HCT116 (cell line): ENCODE measurements around the gene AQP9. TPM values are rescaled to one million over a fixed set of nuclear protein-coding genes. Genes with fewer than 3 reads are reported as not detected.

Experiments
- ATAC-seq: fragments of 200-7000 bp; cut with Tn5 transposase; 2 replicates; pipeline ENCODE4 v1.9.1; 2020; ENCODE audit warnings: mild to moderate bottlenecking, moderate library complexity
- BruUV-seq: library from RNA; stranded (reverse); fragments of 400-500 nt; replicated peaks from 2 replicates; lab custom pipeline; 2021; lab: Mats Ljungman, UMichigan
- CTCF ChIA-PET: fragments of 300-600 bp; sonication (Branson Sonifier 250); formaldehyde crosslinking; loops from one replicate; lab custom pipeline; 2021; ENCODE audit warnings: antibody characterized with exemption; lab: Charles Lee
- POLR2A ChIA-PET: fragments of 300-600, 350-600 bp; sonication (Branson Sonifier 250); formaldehyde crosslinking; loops from one replicate; lab custom pipeline; 2021; ENCODE audit warnings: antibody characterized with exemption; lab: Charles Lee
- RAD21 ChIA-PET, 2 experiments: fragments of 300-600 bp; sonication (Branson Sonifier 250); formaldehyde crosslinking; loops; one replicate each; lab custom pipeline; 2023; ENCODE audit warnings: low total read pairs in 2 of 2; ENCODE audit not compliant: uncharacterized antibody in 2 of 2, unreplicated experiment in 2 of 2, low non-redundant PET in 1 of 2; lab: Charles Lee
- DNase-seq: peaks from one replicate; pipeline ENCODE4 v3.0.0-alpha.2; 2010; ENCODE audit warnings: low read depth, low spot score
- H2AFZ ChIP-seq: fragments of 200-600 bp; shearing (Covaris generic), sonication (generic); 2 replicates; pipeline ENCODE4 v1.6.1; 2017; ENCODE audit warnings: low read depth, mixed run types, mixed read lengths, antibody characterized with exemption, low read length; ENCODE audit not compliant: poor library complexity, severe bottlenecking
- H3K27ac ChIP-seq: 2 replicates; pipeline ENCODE4 v1.5.1; 2012; ENCODE audit warnings: low read depth, low read length
- H3K27me3 ChIP-seq: fragments of 200-600 bp; sonication (generic); 2 replicates; pipeline ENCODE4 v1.6.1; 2016; ENCODE audit warnings: mixed run types, low read length, mixed read lengths; ENCODE audit not compliant: insufficient read depth
- H3K36me3 ChIP-seq, 2 experiments: fragments of 200-500 bp in 1 of 2; fragments of 200-600 bp in 1 of 2; sonication (Bioruptor generic) in 1 of 2; sonication (generic) in 1 of 2; 2 replicates each; pipeline versions ENCODE4 v1.5.1 to v1.6.1; 2014 to 2016; ENCODE audit warnings: low read length in 2 of 2, inconsistent platforms in 1 of 2, mixed read lengths in 1 of 2, mixed run types in 1 of 2; ENCODE audit not compliant: insufficient read depth in 2 of 2, control insufficient read depth in 1 of 2
- H3K4me1 ChIP-seq, 2 experiments: fragments of 200-600 bp in 1 of 2; sonication (generic) in 1 of 2; 2 replicates each; pipeline versions ENCODE4 v1.5.1 to v1.6.1; 2012 to 2017; ENCODE audit warnings: low read length in 2 of 2, inconsistent platforms in 1 of 2, mild to moderate bottlenecking in 1 of 2, mixed read lengths in 1 of 2, mixed run types in 1 of 2, moderate library complexity in 1 of 2; ENCODE audit not compliant: insufficient read depth in 2 of 2, control insufficient read depth in 1 of 2
- H3K4me2 ChIP-seq: fragments of 200-600 bp; sonication (generic); 2 replicates; pipeline ENCODE4 v1.6.1; 2017; ENCODE audit warnings: mixed run types, low read length, mixed read lengths
- H3K4me3 ChIP-seq, 2 experiments: fragments of 200-600 bp in 1 of 2; sonication (generic) in 1 of 2; replicated peaks in 1 of 2; 2 replicates each; pipeline ENCODE4 v1.5.1; 2011 to 2016; ENCODE audit warnings: low read length in 2 of 2, control low read depth in 1 of 2, low read depth in 1 of 2, mild to moderate bottlenecking in 1 of 2, mixed read lengths in 1 of 2, mixed run types in 1 of 2
- H3K79me2 ChIP-seq: fragments of 200-600 bp; sonication (generic); 2 replicates; pipeline ENCODE4 v1.6.1; 2017; ENCODE audit warnings: mild to moderate bottlenecking, mixed run types, low read length, moderate library complexity, mixed read lengths; ENCODE audit not compliant: insufficient read depth
- H3K9ac ChIP-seq: fragments of 200-600 bp; sonication (generic); 2 replicates; pipeline ENCODE4 v1.6.1; 2016; ENCODE audit warnings: low read length, mixed read lengths
- H3K9me2 ChIP-seq: fragments of 200-600 bp; sonication (generic), shearing (Covaris generic); 2 replicates; pipeline ENCODE4 v1.6.1; 2017; ENCODE audit warnings: mixed run types, mild to moderate bottlenecking, moderate library complexity; ENCODE audit not compliant: insufficient read depth
- H3K9me3 ChIP-seq, 2 experiments: fragments of 200-500 bp in 1 of 2; fragments of 200-600 bp in 1 of 2; sonication (Bioruptor generic) in 1 of 2; sonication (generic) in 1 of 2; 2 replicates each; pipeline ENCODE4 v1.6.1; 2014 to 2017; ENCODE audit warnings: low read length in 2 of 2, mixed read lengths in 2 of 2, inconsistent platforms in 1 of 2, low read depth in 1 of 2, mild to moderate bottlenecking in 1 of 2, mixed run types in 1 of 2, moderate library complexity in 1 of 2; ENCODE audit not compliant: control insufficient read depth in 1 of 2, insufficient read depth in 1 of 2
- H4K20me1 ChIP-seq: fragments of 200-600 bp; sonication (generic), shearing (Covaris generic); 2 replicates; pipeline ENCODE4 v1.6.1; 2017; ENCODE audit warnings: mixed run types, mild to moderate bottlenecking, moderate library complexity; ENCODE audit not compliant: insufficient read depth
- CEBPB ChIP-seq: IDR thresholded peaks from 2 replicates; pipeline ENCODE4 v1.6.1; 2012; ENCODE audit warnings: low read depth
- EGR1 ChIP-seq: IDR thresholded peaks from 2 replicates; pipeline ENCODE4 v1.6.1; 2012; ENCODE audit warnings: low read depth
- EZH2 ChIP-seq: fragments of 200-600 bp; sonication (generic); IDR thresholded peaks from 2 replicates; pipeline ENCODE4 v1.6.1; 2017; ENCODE audit warnings: antibody characterized with exemption, mixed run types
- EZH2phosphoT487 ChIP-seq: fragments of 200-600 bp; IDR thresholded peaks from 2 replicates; pipeline ENCODE4 v1.6.1; 2018; ENCODE audit warnings: antibody characterized with exemption, borderline replicate concordance
- SIN3A ChIP-seq: IDR thresholded peaks from 2 replicates; pipeline ENCODE4 v1.6.1; 2012; ENCODE audit warnings: low read depth
- YY1 ChIP-seq: IDR thresholded peaks from 2 replicates; pipeline ENCODE4 v1.6.1; 2011; ENCODE audit warnings: low read length, low read depth, moderate library complexity, mild to moderate bottlenecking; ENCODE audit not compliant: insufficient replicate concordance; ENCODE audit errors: extremely low read depth
- ZNF274 ChIP-seq: fragments of 200-500 bp; sonication (Bioruptor generic); IDR thresholded peaks from 2 replicates; pipeline ENCODE4 v1.6.1; 2014; ENCODE audit warnings: mild to moderate bottlenecking, low read depth, low read length, inconsistent platforms
- intact Hi-C: fragments of 100-400 bp; cut with micrococcal nuclease; formaldehyde crosslinking; loops from 2 replicates; pipeline ENCODE4 v1.10.0; 2022
- total RNA-seq: library from RNA; stranded (reverse); gene quantifications from one replicate; pipeline ENCODE4 v1.2.1, GENCODE V29; 2021; ENCODE audit not compliant: unreplicated experiment
- TF ChIP-seq, protein P1 (sequence below): IDR thresholded peaks from 2 replicates; pipeline ENCODE4 v1.6.1; 2012; ENCODE audit warnings: low read depth
- TF ChIP-seq, protein P2 (sequence below), 3 experiments: fragments of 200-600 bp in 1 of 3; sonication (generic) in 1 of 3; IDR thresholded peaks in 2 of 3; conservative IDR thresholded peaks in 1 of 3; 2 replicates each; pipeline ENCODE4 v1.5.1; 2012 to 2017; ENCODE audit warnings: low read depth in 2 of 3, low read length in 2 of 3, antibody characterized with exemption in 1 of 3, borderline replicate concordance in 1 of 3, control low read depth in 1 of 3, mild to moderate bottlenecking in 1 of 3, mixed read lengths in 1 of 3, mixed run types in 1 of 3, moderate library complexity in 1 of 3; ENCODE audit not compliant: insufficient read depth in 1 of 3

AQP9 gene
- total RNA-seq, 1 experiment from 2014 or later, result 0.12 TPM

DNA sequence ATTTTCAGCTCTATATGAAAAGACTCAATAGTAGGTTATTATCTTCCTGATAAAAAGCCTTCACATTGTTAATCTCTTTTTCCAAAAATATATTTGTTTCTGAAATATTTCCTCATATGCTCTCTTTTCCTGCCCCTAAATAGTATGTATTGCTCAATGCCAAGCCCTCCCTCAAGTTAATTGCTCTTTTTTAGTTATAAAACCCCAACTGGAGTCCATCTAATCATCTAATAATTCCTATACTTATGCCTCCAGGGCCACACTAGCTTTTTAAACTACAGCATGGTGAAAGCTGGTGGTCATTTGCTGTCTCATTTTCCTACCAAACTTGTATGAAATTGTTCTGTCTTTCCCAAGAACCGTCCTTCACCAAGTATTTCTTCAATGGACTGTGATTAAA is 26.7 kb downstream of the AQP9 start:
- no TSS peak for BruUV-seq
- POLR2A ChIA-PET, result no interaction called here
- no peak for DNase-seq

More for the DNA sequence above, 26.7 kb downstream of the AQP9 start:
- H3K36me3 ChIP-seq, result no peaks in the 10 kb centered on the region
- H3K4me1 ChIP-seq, result no peaks in the 10 kb centered on the region
- ChIA-PET CTCF (no interaction called here), RAD21 (no interaction called here)
- no peak overlapping the region for H3K4me2 ChIP-seq
- H3K27me3 ChIP-seq, result peaks cover 15% of the 10 kb centered on the region; the same call in 1 of the 2 replicates
- H3K4me3 ChIP-seq, result no peak overlapping the region
- H3K27ac ChIP-seq, result no peak overlapping the region
- H2AFZ ChIP-seq, result no peak overlapping the region
- H3K9me2 ChIP-seq, result no peaks in the 10 kb centered on the region
- intact Hi-C loops, result no loop called here
- H3K9ac ChIP-seq, result no peak overlapping the region
- no peaks in the 10 kb centered on the region for H3K79me2 ChIP-seq
- no peaks in the 10 kb centered on the region for H3K9me3 ChIP-seq
- no peak for ATAC-seq
- no peaks in the 10 kb centered on the region for H4K20me1 ChIP-seq
- TF ChIP-seq ZNF274 (no peak), YY1 (no peak), EZH2 (no peak), EZH2phosphoT487 (no peak), EGR1 (no peak), SIN3A (no peak), CEBPB (no peak)
- TF ChIP-seq, protein P1, sequence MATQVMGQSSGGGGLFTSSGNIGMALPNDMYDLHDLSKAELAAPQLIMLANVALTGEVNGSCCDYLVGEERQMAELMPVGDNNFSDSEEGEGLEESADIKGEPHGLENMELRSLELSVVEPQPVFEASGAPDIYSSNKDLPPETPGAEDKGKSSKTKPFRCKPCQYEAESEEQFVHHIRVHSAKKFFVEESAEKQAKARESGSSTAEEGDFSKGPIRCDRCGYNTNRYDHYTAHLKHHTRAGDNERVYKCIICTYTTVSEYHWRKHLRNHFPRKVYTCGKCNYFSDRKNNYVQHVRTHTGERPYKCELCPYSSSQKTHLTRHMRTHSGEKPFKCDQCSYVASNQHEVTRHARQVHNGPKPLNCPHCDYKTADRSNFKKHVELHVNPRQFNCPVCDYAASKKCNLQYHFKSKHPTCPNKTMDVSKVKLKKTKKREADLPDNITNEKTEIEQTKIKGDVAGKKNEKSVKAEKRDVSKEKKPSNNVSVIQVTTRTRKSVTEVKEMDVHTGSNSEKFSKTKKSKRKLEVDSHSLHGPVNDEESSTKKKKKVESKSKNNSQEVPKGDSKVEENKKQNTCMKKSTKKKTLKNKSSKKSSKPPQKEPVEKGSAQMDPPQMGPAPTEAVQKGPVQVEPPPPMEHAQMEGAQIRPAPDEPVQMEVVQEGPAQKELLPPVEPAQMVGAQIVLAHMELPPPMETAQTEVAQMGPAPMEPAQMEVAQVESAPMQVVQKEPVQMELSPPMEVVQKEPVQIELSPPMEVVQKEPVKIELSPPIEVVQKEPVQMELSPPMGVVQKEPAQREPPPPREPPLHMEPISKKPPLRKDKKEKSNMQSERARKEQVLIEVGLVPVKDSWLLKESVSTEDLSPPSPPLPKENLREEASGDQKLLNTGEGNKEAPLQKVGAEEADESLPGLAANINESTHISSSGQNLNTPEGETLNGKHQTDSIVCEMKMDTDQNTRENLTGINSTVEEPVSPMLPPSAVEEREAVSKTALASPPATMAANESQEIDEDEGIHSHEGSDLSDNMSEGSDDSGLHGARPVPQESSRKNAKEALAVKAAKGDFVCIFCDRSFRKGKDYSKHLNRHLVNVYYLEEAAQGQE, result no peak
- TF ChIP-seq, protein P2, sequence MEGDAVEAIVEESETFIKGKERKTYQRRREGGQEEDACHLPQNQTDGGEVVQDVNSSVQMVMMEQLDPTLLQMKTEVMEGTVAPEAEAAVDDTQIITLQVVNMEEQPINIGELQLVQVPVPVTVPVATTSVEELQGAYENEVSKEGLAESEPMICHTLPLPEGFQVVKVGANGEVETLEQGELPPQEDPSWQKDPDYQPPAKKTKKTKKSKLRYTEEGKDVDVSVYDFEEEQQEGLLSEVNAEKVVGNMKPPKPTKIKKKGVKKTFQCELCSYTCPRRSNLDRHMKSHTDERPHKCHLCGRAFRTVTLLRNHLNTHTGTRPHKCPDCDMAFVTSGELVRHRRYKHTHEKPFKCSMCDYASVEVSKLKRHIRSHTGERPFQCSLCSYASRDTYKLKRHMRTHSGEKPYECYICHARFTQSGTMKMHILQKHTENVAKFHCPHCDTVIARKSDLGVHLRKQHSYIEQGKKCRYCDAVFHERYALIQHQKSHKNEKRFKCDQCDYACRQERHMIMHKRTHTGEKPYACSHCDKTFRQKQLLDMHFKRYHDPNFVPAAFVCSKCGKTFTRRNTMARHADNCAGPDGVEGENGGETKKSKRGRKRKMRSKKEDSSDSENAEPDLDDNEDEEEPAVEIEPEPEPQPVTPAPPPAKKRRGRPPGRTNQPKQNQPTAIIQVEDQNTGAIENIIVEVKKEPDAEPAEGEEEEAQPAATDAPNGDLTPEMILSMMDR (IDR thresholded peaks at IDR 0.05 in 2 of 3, conservative IDR thresholded peaks at IDR 0.05 in 1 of 3; ENCODE audit: borderline replicate concordance in 1 of 3, insufficient read depth in 1 of 3, low read depth in 2 of 3, low read length in 2 of 3), result no peak
